GM12874 (cell line): Measurements from ENCODE around the gene ABCB10.

Source experiments
- CTCF ChIP-seq: IDR thresholded peaks from 2 replicates; pipeline ENCODE4 v1.5.1; 2011; ENCODE audit warnings: low read depth, mild to moderate bottlenecking, control low read depth, low read length, moderate library complexity; ENCODE audit not compliant: insufficient read depth

ABCB10 gene

DNA sequence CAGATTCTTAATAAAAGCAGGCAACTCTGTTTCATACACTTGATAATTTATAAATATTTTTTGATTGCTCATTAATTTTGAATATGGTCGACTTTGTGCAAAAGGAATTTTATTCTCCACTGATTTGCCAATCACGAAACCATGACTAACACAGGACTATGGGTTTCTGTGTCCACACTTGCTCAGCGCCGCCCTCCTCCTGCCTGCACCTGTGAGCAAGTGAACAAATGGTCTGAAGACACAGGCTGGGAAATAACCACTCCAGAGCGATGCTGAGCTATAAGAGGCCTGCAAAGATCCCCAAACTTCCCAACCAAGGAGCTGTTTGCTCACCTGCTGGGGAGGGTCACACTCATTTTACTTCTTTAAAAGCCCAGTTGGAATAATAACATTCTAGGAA lies 19.6 kb downstream of the ABCB10 start:
- TF ChIP-seq CTCF = no peak

DNA sequence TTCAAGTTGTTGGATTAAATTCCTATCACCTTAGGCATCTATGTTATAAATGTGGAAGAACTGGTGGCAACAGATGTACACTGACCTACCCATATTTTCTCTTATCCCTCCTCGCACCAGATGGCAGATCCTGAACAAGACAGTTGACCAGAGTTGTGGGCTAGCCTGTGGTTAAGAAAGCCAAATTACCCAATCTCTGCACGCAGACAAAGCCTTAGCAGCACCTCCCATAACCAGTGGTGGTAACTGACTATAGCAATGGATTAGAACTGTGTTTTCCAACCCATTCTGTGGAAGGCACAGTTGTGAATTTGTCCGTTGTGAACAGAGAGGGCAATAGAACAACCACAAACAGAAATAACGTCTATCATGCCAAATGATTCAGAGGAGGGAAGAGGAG lies 20.6 kb downstream of the ABCB10 start:
- no peak for TF ChIP-seq CTCF

GRCh38 chr1:229536982-229537381 lies 21.5 kb downstream of the ABCB10 start:
- TF ChIP-seq CTCF = no peak

DNA sequence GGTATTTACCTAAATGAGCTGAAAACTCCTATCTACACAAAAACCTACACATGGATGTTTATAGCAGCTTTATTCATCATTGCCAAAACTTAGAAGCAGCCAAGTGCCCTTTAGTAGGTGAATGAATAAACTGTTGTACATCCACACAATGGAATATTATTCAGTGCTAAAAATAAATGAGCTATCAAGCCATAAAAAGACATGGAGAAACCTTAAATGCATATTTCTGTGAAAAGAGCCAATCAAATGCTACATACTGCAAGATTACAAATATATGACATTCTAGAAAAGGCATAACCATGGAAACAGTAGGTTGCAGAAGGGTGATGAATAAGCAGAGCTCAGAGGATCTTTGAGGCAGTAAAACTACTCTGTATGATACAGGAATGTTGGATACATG lies 23.3 kb downstream of the ABCB10 start:
- TF ChIP-seq CTCF = no peak

- no peak for TF ChIP-seq CTCF
Measured at GRCh38 chr1:229531326-229531725, 27.2 kb downstream of the ABCB10 start.

- no peak for TF ChIP-seq CTCF
Measured at GRCh38 chr1:229529639-229530038, 28.9 kb downstream of the ABCB10 start.

- no peak for TF ChIP-seq CTCF
Measured at GRCh38 chr1:229526695-229527094, 31.8 kb downstream of the ABCB10 start.

DNA sequence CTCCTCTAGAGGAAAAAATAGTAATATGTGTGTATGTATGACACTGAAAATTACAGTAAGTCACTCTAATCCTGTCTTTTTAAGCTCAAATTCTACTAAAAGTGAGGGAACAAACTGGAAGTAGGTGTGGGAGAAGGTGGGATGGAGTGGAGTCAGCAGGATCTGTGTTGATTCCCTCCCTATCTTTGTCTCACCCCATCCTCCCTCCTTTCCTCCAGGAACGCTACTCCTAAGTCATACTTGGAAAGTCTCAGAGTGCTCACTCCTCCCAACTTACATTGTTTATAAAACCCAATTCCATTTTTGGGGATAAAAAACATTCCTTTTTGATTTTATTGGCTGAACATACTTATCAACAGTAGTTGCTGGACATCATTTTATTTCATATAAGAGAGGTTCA lies 35.5 kb downstream of the ABCB10 start:
- no peak for TF ChIP-seq CTCF
